Stimulated activated CD4-positive, alpha-beta T cell treated with anti-CD3 and anti-CD28 coated beads, Interleukin-12 subunit alpha, Interleukin-12 subunit beta, amount 100 ng/mL, for 48 hours (primary cell): Measurements from ENCODE around the gene KRT26.

ENCODE experiments used
- DNase-seq, 3 donors: peaks; one replicate each; pipeline ENCODE4 v3.0.0-alpha.2; 2020; ENCODE audit warnings: low read depth in 2 of 3, low spot score in 1 of 3

KRT26 gene

DNA sequence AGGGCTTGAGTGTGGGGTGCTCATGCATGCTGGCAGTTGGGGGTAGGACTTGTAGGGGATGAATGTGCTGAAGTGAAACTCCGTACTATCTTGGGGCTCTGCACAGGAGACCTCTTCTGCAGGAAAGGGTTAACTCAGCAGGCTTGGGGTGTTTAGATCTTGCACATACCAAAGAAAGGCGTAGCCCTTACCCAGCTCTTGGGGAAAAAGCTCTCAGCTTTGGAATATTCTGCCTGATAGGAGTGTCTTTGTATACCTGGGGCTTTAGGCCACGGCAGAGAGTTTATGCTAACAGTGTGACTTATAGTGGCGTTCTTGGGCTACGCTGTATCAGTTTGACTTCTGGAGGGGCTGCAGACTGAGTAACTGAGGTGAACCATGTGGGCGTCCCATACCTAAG lies 38.0 kb downstream of the KRT26 start:
- no peak for DNase-seq

DNA sequence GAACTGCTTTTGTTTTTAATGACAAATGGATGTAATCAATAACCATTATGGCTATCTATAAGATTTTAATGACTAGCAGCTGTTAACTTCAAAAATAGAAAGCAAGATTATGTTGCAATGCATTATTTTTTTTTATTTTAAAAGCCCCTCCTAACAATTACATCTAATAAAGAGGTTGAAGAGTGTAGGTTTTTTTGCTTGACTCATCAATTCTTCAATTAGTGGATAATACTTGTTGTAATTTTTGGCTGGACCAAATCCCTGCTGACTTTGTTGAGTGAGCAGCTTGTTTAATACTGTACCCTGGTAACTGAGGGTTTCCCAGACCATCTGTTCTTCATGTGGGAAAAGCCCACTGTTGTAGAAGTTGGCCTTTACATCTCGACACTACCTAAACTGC lies 41.0 kb downstream of the KRT26 start:
- DNase-seq = no peak

DNA sequence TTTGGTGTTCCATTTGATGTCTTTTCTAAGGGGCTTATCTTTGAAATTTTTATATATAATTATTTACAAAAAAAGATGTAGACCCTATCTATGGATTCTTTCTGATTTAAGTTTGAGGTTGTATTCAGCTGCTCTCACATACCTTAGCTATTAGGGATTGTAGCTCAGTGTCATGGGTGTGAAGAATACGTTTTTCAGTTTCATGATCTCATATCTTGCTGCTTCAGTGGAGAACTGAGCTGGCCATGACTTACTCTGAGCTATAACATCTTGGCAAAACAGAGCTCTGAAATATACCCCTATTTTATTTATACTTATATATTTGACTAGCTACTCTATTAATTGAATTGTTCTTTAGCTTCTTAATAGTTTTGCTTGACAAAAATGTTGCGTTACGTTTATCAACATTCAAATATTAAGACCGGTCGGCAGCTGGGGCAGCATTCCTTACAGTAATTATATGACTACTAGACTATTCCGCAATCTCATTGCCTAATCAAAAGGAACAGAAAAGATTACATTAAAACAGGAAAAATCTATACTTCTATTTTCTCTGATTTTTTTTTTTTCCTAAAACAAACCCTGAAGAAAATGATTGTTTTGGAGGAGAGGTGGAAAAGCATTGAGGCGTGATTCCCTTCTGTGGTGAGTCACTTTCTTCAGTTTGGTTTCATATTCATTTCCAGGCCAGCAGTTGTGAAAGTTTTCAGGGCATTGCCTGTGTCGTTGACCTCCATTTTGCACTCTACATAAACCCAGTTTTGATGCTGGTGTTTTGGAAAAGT lies 44.4 kb downstream of the KRT26 start:
- DNase-seq = no peak

DNA sequence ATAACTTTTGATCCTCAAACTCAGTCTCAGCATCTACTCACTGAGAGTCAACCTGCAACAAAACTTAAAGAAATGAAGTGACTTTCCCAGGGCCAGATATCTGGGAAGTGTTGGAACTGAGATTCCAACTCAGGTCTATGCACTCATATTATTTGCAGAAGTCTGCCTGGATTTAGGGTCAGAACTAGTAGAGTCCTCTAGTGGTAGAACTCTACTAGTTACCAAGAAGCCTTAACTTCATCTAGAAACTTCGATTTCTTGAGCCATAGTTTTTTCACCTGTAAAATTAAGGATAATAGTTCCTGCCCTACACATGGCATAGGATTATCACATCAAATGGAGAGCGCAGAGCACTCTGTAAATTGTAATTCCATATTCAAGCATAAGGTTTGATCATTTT lies 45.1 kb downstream of the KRT26 start:
- DNase-seq = no peak

DNA sequence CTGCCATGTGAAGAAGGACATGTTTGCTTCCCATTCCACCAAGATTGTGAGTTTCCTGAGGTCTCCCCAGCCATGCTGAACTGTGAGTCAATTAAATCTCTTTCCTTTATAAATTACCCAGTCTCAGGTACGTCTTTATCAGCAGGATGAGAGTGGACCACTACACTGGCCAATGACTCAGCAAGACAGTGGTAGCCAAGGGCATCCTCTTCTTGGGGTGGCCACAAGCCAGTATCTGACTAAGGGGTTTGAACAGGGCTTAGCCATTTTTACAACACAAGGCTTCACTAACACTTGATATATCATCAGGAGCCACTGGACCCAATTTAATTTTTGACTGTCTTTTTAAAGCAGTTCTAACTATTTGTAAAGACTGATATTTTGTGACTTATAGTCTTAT lies 47.3 kb downstream of the KRT26 start:
- no peak for DNase-seq

DNA sequence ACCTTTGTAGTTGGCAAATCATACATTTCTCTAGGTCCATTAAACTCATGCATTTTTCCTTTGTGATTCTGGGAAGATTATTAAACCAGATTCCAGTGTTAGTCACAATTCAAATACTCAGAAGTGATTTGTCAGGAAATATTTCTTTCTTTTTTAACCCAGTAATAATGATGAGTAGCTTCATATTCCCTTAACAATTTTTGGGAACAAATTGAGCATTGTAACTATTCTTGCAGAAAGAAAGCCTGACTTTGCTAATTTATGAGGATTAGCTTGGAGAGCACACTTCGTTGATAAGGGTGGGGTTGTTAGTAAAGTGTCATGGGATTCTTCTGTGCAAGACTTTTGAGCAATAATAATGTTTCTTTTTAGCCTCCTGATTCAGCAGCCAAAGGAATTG lies 49.8 kb downstream of the KRT26 start:
- DNase-seq = no peak

DNA sequence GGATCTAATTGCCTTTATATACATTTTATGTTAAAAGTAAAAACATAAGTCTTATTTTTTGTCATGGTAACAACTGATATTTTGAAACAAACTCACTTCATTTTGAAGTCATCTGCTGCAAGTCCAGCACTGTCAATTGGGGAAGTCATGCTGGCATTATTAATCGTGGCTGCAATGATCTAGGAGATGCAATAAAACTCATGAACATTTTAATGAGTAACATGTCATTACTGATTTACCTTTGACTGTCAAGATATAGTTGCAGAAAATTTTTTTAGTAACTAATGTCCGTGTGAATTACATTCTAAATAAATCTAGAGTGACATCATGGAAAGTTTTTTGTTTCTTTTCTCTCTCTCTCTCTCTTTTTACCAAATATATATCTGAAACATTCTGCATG lies 51.1 kb downstream of the KRT26 start:
- no peak for DNase-seq

DNA sequence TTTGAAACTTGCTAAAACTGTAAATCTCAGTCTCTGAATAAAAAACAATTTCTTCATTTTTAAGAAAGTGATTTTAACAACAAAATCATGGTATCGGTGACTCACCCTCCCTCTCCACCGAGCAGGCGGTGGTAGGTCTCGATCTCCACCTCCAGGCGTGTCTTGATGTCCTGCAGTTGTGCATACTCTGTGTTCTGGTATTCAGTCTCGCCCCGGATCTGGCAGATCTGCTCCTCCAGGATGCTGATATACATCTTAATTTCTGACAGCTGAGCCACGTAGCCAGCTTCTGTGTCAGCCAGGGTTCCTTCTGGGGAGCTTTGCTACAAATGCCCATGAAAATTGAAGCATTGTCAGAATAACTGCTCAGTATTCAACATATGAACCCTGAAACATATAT lies 53.1 kb downstream of the KRT26 start:
- DNase-seq = no peak

DNA sequence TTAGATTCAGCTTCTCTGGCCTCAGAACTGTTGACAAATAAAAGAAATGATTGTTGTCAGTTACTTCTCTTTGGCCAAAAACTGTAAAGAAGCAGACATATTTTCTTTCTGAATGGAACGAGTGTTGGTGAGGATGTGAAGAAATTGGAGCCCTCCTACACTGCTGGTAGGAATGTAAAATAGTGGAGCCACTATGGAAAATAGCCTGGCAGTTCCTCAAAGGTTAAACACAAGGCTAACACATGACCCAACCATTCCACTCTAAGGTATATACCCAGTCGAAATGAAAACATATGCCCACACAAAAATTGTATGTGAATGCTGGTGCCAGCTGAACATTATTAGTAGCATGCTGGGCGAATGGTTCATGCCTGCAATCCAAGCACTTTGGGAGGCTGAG lies 54.2 kb downstream of the KRT26 start:
- DNase-seq = no peak
